ENCODE measurements around the gene AIFM3. TPM values are rescaled to one million over a fixed set of nuclear protein-coding genes. Genes with fewer than 3 reads are reported as not detected.

The AIFM3 gene
- total and polyA plus RNA-seq, 2 of the 13 experiments (the other 11 are each of a cell fraction or from before 2014, with no cell fraction given), result 9.0 to 15.3 TPM

GRCh38 chr22:20957683-20958431 lies 9.2 kb upstream of the AIFM3 start (continued):
- TF ChIP-seq ZNF800 (CRISPR knock-in tag; IDR thresholded peaks at IDR 0.05), result 0 out of 2 replicates have a peak, but pooled peaks have one; percentile 1
- TF ChIP-seq PHF8 (CRISPR knock-in tag; IDR thresholded peaks at IDR 0.05), result peak; percentile 45; the same call in 1 of the 2 replicates
- TF ChIP-seq ARID2 (CRISPR knock-in tag; IDR thresholded peaks at IDR 0.05; ENCODE audit: borderline replicate concordance), result no peak
- peak; percentile 25; the same call in 1 of the 2 replicates for TF ChIP-seq MYC (CRISPR knock-in tag; IDR thresholded peaks at IDR 0.05; ENCODE audit: borderline replicate concordance)
- no peak for TF ChIP-seq SMC3 (IDR thresholded peaks at IDR 0.05; ENCODE audit: low read length)
- peak; percentile 35; the same call in 1 of the 2 replicates for TF ChIP-seq ZNF331 (CRISPR knock-in tag; IDR thresholded peaks at IDR 0.05)
- TF ChIP-seq PHF5A (CRISPR knock-in tag; IDR thresholded peaks at IDR 0.05; ENCODE audit: low read depth, unreplicated experiment), result peak; percentile 10
- no peak; the same call in 1 of the 2 replicates for TF ChIP-seq RCOR2 (CRISPR knock-in tag; IDR thresholded peaks at IDR 0.05)
- TF ChIP-seq YY1 (IDR thresholded peaks at IDR 0.05; ENCODE audit: insufficient read depth, insufficient replicate concordance, low read depth, low read length), result peak; percentile 30
- no peak for TF ChIP-seq LCORL (IDR thresholded peaks at IDR 0.05)
- peak; percentile 69 for TF ChIP-seq LCORL (CRISPR knock-in tag; IDR thresholded peaks at IDR 0.05)
- TF ChIP-seq TRIM24 (CRISPR knock-in tag; IDR thresholded peaks at IDR 0.05), result no peak
- no peak for TF ChIP-seq GZF1 (CRISPR knock-in tag; IDR thresholded peaks at IDR 0.05)
- TF ChIP-seq ZNF143 (CRISPR knock-in tag; IDR thresholded peaks at IDR 0.05), result no peak
- no peak for TF ChIP-seq TCF12 (IDR thresholded peaks at IDR 0.05)
- TF ChIP-seq TCF12 (CRISPR knock-in tag; IDR thresholded peaks at IDR 0.05), result no peak
- no peak for TF ChIP-seq RFX1 (IDR thresholded peaks at IDR 0.05)
- TF ChIP-seq SMAD1 (CRISPR knock-in tag; IDR thresholded peaks at IDR 0.05; ENCODE audit: borderline replicate concordance, low read depth), result 0 out of 2 replicates have a peak, but pooled peaks have one; percentile 66
- peak; percentile 57 for TF ChIP-seq TAF1 (CRISPR knock-in tag; IDR thresholded peaks at IDR 0.05)
- TF ChIP-seq ZNF414 (CRISPR knock-in tag; IDR thresholded peaks at IDR 0.05), result 0 out of 2 replicates have a peak, but pooled peaks have one; percentile 61
- no peak for TF ChIP-seq BRD4 (CRISPR knock-in tag; IDR thresholded peaks at IDR 0.05)
- peak; percentile 48; the same call in 1 of the 2 replicates for TF ChIP-seq GFI1 (CRISPR knock-in tag; IDR thresholded peaks at IDR 0.05; ENCODE audit: borderline replicate concordance)
- TF ChIP-seq HNRNPH1 (optimal IDR thresholded peaks at IDR 0.05; ENCODE audit: low read depth, low read length), result no peak
- peak; percentile 40 to 53; a peak in 2 of 4 replicates for TF ChIP-seq HMGXB4 (CRISPR knock-in tag; IDR thresholded peaks at IDR 0.05; ENCODE audit: borderline replicate concordance in 1 of 2, low read depth in 1 of 2)
- TF ChIP-seq GATA4 (IDR thresholded peaks at IDR 0.05; ENCODE audit: borderline replicate concordance, low read depth), result no peak
